ENCODE measurements around the gene PARS2. TPM values are rescaled to one million over a fixed set of nuclear protein-coding genes. Genes with fewer than 3 reads are reported as not detected.

The PARS2 gene
- total RNA-seq, result 1 to 10 TPM; 1.4 to 4.6 (median 2.0) TPM

- ATAC-seq (ENCODE audit: low FRiP score), result peak; percentile 100
- peak; percentile 92 for DNase-seq (ENCODE audit: low spot score)
- no peak for TF ChIP-seq CTCF (IDR thresholded peaks at IDR 0.05)
These were observed at the start of gene PARS2 for GRCh38 chr1:54764133-54764921. Gene PARS2 (minus strand): TSS chr1:54764523. CDS start chr1:54759161, 5,362 bp downstream.

- ATAC-seq (ENCODE audit: low FRiP score), result no peak
These were observed 49.8 kb upstream of the PARS2 start for GRCh38 chr1:54814126-54814498.

GRCh38 chr1:54813485-54814125 is 49.3 kb upstream of the PARS2 start:
- DNase-seq (ENCODE audit: low spot score), result no peak
- no peak for ATAC-seq (ENCODE audit: low FRiP score)

More at GRCh38 chr1:54814126-54814498, 49.8 kb upstream of the PARS2 start:
- no peak for DNase-seq (ENCODE audit: low spot score)
- no peak for TF ChIP-seq CTCF (IDR thresholded peaks at IDR 0.05)

GRCh38 chr1:54812801-54813484 is 48.6 kb upstream of the PARS2 start:
- DNase-seq (ENCODE audit: low spot score) (no peak), ATAC-seq (ENCODE audit: low FRiP score) (no peak)
- TF ChIP-seq CTCF (IDR thresholded peaks at IDR 0.05), result no peak

More at GRCh38 chr1:54813485-54814125, 49.3 kb upstream of the PARS2 start:
- TF ChIP-seq CTCF (IDR thresholded peaks at IDR 0.05), result no peak

GRCh38 chr1:54811739-54812655 is 47.7 kb upstream of the PARS2 start:
- no peak for DNase-seq (ENCODE audit: low spot score)
- no peak for ATAC-seq (ENCODE audit: low FRiP score)
- TF ChIP-seq CTCF (IDR thresholded peaks at IDR 0.05), result no peak

- ATAC-seq (ENCODE audit: low FRiP score), result no peak
- DNase-seq (ENCODE audit: low spot score), result no peak
- no peak for TF ChIP-seq CTCF (IDR thresholded peaks at IDR 0.05)
These were observed 46.7 kb upstream of the PARS2 start for GRCh38 chr1:54811066-54811465.
